ENCODE results near the gene PANK2.

- no peak for TF ChIP-seq CTCF (conservative IDR thresholded peaks at IDR 0.05; ENCODE audit: low read depth, low read length)
- TF ChIP-seq EZH2phosphoT487 (IDR thresholded peaks at IDR 0.05; ENCODE audit: borderline replicate concordance, low read length): no peak
Measured at GRCh38 chr20:3889489-3890397, 556 bp downstream of the PANK2 start.

All from PC-3 (cell line).